Testis (tissue), 2 donors: ENCODE data around the gene NRG4.

Source experiments
- POLR2A ChIP-seq: fragments of 450-650 bp; IDR thresholded peaks from one replicate; pipeline ENCODE4 v1.6.1; 2017; ENCODE audit warnings: antibody characterized with exemption, mild to moderate bottlenecking, moderate library complexity
- TF ChIP-seq, protein P1 (sequence below), 3 experiments: fragments of 450-650 bp in 2 of 3; fragments of 200-600 bp in 1 of 3; sonication (generic) in 1 of 3; IDR thresholded peaks; one replicate each; pipeline ENCODE4 v1.5.1; 2016 to 2019; ENCODE audit warnings: antibody characterized with exemption in 3 of 3, mild to moderate bottlenecking in 2 of 3, moderate library complexity in 1 of 3

- TF ChIP-seq, protein P1, sequence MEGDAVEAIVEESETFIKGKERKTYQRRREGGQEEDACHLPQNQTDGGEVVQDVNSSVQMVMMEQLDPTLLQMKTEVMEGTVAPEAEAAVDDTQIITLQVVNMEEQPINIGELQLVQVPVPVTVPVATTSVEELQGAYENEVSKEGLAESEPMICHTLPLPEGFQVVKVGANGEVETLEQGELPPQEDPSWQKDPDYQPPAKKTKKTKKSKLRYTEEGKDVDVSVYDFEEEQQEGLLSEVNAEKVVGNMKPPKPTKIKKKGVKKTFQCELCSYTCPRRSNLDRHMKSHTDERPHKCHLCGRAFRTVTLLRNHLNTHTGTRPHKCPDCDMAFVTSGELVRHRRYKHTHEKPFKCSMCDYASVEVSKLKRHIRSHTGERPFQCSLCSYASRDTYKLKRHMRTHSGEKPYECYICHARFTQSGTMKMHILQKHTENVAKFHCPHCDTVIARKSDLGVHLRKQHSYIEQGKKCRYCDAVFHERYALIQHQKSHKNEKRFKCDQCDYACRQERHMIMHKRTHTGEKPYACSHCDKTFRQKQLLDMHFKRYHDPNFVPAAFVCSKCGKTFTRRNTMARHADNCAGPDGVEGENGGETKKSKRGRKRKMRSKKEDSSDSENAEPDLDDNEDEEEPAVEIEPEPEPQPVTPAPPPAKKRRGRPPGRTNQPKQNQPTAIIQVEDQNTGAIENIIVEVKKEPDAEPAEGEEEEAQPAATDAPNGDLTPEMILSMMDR (IDR thresholded peaks at IDR 0.05): no peak
- no peak for TF ChIP-seq POLR2A
Measured at GRCh38 chr15:76006136-76006778, 6.0 kb downstream of the NRG4 start.
